Measurements from ENCODE around the gene FCRL6.

FCRL6 gene

DNA sequence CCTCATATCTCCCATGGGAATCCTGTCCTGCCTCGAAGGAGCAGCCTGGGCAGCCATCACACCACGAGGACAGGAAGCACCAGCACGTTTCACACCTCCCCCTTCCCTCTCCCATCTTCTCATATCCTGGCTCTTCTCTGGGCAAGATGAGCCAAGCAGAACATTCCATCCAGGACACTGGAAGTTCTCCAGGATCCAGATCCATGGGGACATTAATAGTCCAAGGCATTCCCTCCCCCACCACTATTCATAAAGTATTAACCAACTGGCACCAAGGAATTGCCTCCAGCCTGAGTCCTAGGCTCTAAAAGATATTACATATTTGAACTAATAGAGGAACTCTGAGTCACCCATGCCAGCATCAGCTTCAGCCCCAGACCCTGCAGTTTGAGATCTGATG, 33.2 kb downstream of the FCRL6 start:
- DNase-seq (ENCODE audit: low read depth in 2 of 2): no peak

- DNase-seq (ENCODE audit: low read depth in 2 of 2): no peak
These were observed 33.8 kb downstream of the FCRL6 start for GRCh38 chr1:159835862-159836525.

DNA sequence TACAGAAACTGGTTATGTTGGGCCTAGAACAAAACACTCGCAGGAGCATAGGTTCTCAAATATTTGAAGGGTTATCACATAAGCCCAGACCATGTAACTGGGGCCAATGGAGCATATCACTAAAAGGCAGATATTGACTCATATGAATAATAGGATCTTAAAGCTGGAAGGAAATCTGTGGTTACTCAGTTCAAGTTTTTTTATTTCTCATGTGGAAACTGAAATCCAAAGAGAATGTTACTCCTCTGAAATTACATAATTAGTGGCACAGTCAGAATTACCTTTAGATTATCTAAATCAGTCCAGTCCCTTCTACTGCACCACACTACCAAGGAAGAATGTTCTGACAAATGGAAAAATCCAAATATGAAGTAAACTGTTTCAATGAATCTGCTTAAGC, 36.6 kb downstream of the FCRL6 start:
- DNase-seq (ENCODE audit: low read depth in 2 of 2): no peak

DNA sequence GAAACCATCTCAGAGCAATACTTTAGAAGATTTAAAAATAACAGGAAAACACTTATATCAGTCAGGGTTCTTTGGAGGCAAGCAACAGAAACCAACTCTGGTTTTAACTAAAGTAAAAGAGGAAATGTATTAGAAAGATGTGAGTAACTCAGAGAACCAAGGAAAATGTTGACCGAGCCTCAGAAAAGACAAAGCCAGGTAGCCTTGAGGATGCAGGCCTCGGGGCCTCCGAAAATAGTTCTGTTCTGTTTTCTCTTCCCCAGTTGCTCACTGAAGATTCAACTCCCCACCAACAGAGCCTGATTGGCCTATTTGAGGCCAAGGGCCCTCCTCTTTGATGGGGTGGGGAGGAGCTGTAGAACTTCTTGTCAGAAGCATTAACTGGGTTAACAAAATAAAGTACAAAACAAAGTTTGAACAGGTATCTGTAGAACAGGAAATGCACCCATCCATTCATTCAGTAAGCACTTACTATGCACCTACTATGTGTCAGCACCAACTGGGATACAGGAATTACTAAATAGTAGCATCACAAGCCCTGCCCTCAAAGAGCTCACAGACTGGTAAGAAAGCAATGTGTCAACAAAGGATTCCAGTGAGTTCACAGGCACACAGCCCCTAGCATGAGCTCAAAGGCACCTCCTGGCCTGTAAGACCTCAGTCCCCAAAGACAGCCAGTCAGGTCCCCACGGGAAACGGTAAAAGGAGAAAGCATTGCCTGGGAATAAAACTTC, 37.1 kb downstream of the FCRL6 start:
- DNase-seq (ENCODE audit: low read depth in 2 of 2): no peak

GRCh38 chr1:159841749-159842148, 39.6 kb downstream of the FCRL6 start:
- DNase-seq (ENCODE audit: low read depth in 2 of 2): no peak

DNA sequence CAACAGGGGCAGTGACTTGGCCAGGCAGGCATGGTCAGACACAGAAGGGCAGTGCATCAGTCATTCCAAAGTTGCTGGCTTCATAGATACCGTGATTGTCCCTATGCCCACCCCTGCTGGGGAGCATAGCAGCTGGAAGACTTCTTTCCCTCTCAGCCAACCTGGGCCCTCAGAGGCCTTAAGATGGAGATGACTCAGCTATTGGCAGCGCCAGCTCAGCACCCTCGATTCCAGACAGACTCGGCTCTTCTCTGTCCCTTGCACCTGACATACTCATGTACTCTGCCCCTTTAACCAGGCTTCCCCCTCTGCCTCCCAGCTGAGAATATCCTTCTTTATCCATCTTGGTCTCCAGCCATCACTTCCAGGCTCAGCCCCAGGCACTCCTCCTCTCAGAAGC, 41.3 kb downstream of the FCRL6 start:
- DNase-seq (ENCODE audit: low read depth in 2 of 2): no peak

- no peak for DNase-seq (ENCODE audit: low read depth in 2 of 2)
These were observed 43.8 kb downstream of the FCRL6 start for GRCh38 chr1:159845751-159846629.

DNA sequence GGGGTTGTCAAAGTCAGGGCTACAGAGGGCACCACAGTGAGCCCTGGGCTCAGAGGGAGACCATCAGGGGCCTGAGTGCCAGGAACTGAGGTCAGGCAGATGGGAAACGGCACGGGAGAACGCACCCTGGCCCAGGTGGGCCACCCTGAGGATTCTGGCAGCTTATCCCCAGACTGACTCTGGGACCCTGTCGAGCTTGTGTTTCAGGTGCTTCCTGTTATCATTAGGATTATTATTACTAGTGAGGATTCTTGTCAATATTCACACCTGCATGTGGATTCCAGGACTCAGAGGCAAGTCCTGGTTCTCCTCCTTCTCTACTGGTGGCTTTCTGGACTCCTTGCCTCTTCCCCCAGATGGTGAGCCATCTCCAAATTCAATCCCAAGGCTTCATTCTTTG, 45.1 kb downstream of the FCRL6 start:
- no peak for DNase-seq (ENCODE audit: low read depth in 2 of 2)

GRCh38 chr1:159848326-159848725, 46.2 kb downstream of the FCRL6 start:
- no peak for DNase-seq (ENCODE audit: low read depth in 2 of 2)

- no peak for DNase-seq (ENCODE audit: low read depth in 2 of 2)
These were observed 47.6 kb downstream of the FCRL6 start for GRCh38 chr1:159849626-159850366.

GRCh38 chr1:159851407-159851806, 49.2 kb downstream of the FCRL6 start:
- no peak for DNase-seq (ENCODE audit: low read depth in 2 of 2)

DNA sequence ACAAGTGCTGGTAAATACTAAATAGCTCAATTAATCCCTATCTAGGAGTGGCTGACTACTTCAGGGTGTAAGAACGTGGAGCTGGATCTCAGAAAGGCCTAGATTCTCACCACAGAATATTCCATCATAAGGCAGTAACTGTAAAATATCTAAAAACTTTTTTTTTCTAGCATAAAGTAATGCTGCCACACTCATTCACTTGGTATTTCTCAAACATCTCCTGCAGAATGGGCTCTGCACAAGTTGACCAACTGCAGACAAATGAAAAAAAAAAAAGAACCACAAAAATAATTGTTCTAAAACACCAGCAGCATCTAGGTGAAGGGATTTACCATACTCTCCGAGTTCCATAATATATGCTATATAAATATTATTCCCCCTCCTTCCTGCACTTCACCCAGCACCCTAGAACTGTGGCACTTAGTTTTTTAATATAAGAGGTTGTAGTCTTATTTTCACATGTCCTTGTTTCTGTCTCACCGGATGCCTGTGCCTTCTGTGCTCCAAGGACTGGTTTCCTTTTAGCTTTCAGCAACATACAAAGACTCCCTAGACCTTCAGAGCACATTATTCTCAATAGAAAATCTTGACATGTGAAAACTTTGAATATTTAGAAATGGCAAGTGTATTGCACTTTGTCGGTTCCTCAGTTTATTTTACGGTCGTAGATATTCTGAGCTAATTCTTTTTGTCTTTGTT, 51.4 kb downstream of the FCRL6 start:
- DNase-seq (ENCODE audit: low read depth in 2 of 2): no peak

GRCh38 chr1:159854116-159854692, 52.0 kb downstream of the FCRL6 start:
- DNase-seq (ENCODE audit: low read depth in 2 of 2): no peak

- DNase-seq (ENCODE audit: low read depth in 2 of 2): peak; percentile 38 to 45
These were observed 52.6 kb downstream of the FCRL6 start for GRCh38 chr1:159854693-159855192.

- no peak for DNase-seq (ENCODE audit: low read depth in 2 of 2)
These were observed 53.5 kb downstream of the FCRL6 start for GRCh38 chr1:159855709-159856108.

DNA sequence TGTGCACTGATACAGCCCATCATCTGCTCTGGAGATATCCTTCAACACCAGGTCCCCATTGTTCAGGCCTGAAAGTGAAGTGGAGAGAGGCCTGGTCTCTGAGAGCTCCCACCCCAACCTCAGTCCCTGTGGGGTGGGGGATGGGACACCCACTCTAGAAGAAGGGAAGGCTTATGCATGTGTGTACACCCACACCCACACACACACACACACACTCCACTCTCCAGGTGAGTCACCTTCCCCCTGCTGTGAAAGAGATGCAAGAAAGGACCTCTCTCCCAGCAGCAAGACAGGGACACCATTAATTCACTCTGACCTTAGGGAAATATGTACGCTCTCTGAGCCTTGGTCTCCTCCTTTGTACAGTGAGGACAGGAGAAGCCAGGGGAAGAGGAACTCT, 54.4 kb downstream of the FCRL6 start:
- no peak for DNase-seq (ENCODE audit: low read depth in 2 of 2)

- DNase-seq (ENCODE audit: low read depth in 2 of 2): no peak
These were observed 55.7 kb downstream of the FCRL6 start for GRCh38 chr1:159857889-159858288.

DNA sequence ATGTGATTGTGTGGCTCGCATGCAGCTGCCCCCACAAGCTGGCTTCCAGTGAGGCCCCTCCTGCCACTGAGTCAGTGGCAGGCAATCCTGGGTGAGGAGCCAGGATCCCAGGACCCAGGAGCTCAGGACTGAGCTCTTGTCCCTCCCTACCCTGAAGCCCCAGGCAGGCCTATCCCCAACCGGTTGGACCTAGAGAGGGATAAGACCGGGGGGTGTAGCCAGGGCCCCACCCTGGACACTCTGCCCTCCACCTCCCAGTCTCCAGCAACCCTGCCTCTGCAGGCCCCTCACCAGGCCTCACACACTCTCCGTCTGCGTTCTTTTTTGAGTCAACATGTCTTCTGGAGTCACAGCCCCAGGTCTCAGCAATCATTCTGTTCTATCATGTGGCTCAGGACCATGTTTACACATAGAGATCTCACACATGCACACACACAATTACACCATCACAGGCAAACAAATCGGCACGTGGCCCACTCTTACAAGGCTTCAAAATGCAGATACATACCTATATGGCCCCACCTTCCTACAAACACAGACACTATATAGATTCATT, 57.7 kb downstream of the FCRL6 start:
- no peak for DNase-seq (ENCODE audit: low read depth in 2 of 2)

GRCh38 chr1:159860456-159860855, 58.3 kb downstream of the FCRL6 start:
- DNase-seq (ENCODE audit: low read depth in 2 of 2): no peak

GRCh38 chr1:159861218-159861617, 59.1 kb downstream of the FCRL6 start:
- no peak for DNase-seq (ENCODE audit: low read depth in 2 of 2)
